K562 (cell line): ENCODE data around the gene CAMK2G. TPM values are rescaled to one million over a fixed set of nuclear protein-coding genes. Genes with fewer than 3 reads are reported as not detected.

Experiments
- BRD9 ChIP-seq: fragments of 450-650 bp; IDR thresholded peaks from 2 replicates; pipeline ENCODE4 v1.6.1; 2018; ENCODE audit warnings: low read depth; ENCODE audit not compliant: partially characterized antibody
- DPF2 ChIP-seq: fragments of 450-650 bp; IDR thresholded peaks from 2 replicates; pipeline ENCODE4 v1.6.1; 2016
- JUND ChIP-seq, 2 experiments: IDR thresholded peaks; 2 replicates in 1 of 2; 3 replicates in 1 of 2; pipeline ENCODE4 v1.6.1; 2011; ENCODE audit warnings: borderline replicate concordance in 2 of 2, low read depth in 2 of 2, low read length in 2 of 2, improper control_type of control experiment in 1 of 2, missing biosample characterization in 1 of 2, missing genetic modification characterization in 1 of 2, missing genetic modification reagents in 1 of 2
- PTBP1 ChIP-seq: fragments of 200-400 bp; formaldehyde crosslinking; IDR thresholded peaks from 2 replicates; pipeline ENCODE4 v1.6.1; 2017; ENCODE audit warnings: low read depth, low read length
- SMARCE1 ChIP-seq: fragments of 450-650 bp; IDR thresholded peaks from 2 replicates; pipeline ENCODE4 v1.7.1; 2016; ENCODE audit warnings: mild to moderate bottlenecking
- U2AF2 ChIP-seq: fragments of 200-400 bp; formaldehyde crosslinking; optimal IDR thresholded peaks from 2 replicates; pipeline ENCODE3; 2017; ENCODE audit warnings: low read depth, mild to moderate bottlenecking, low read length
- ZNF668 ChIP-seq: fragments of 250-450 bp; sonication (Bioruptor Pico); IDR thresholded peaks from 2 replicates; pipeline ENCODE4 v1.8.0; 2022; ENCODE audit warnings: mild to moderate bottlenecking, inconsistent platforms
- polyA plus RNA-seq, 8 experiments: library from polyadenylated mRNA; depleted of rRNA in 4 of 8; stranded (reverse) in 5 of 8; unstranded in 3 of 8; fragments of >200 nt; fragmentation: Nextera tagmentation in 2 of 8; fragmentation: Illumina TruSeq in 1 of 8; extraction: Ambion mirVana in 2 of 8; extraction: Trizol in 1 of 8; gene quantifications; 2 replicates each; pipeline versions ENCODE4 v1.2.1 to v1.2.3, GENCODE V29; 2011 to 2014; ENCODE audit warnings: inconsistent platforms in 1 of 8, missing spikeins in 1 of 8
- total RNA-seq, 7 experiments: library from RNA; depleted of rRNA in 6 of 7; stranded (reverse); fragments of >200 nt in 6 of 7; fragmentation: Illumina TruSeq in 2 of 7; extraction: Trizol in 2 of 7; gene quantifications; 2 replicates each; pipeline versions ENCODE4 v1.2.1 to v1.2.3, GENCODE V29; 2011 to 2021; ENCODE audit warnings: low replicate concordance in 1 of 7
- TF ChIP-seq, protein P1 (sequence below): sonication (generic); formaldehyde crosslinking; IDR thresholded peaks from 2 replicates; pipeline ENCODE4 v1.8.1; 2023; ENCODE audit warnings: mild to moderate bottlenecking, missing genetic modification reagents
- TF ChIP-seq, protein P2 (sequence below): fragments of 450-650 bp; formaldehyde crosslinking; IDR thresholded peaks from 2 replicates; pipeline ENCODE4 v1.4.0; 2020; ENCODE audit warnings: mild to moderate bottlenecking, moderate library complexity
- TF ChIP-seq, protein P3 (sequence below): fragments of 250-450 bp; sonication (Bioruptor Pico); IDR thresholded peaks from 2 replicates; pipeline ENCODE4 v1.4.0; 2020; ENCODE audit warnings: borderline replicate concordance
- TF ChIP-seq, protein P4 (sequence below): fragments of 250-450 bp; sonication (Bioruptor Pico); IDR thresholded peaks from 2 replicates; pipeline ENCODE4 v1.8.0; 2022; ENCODE audit warnings: moderate library complexity, mild to moderate bottlenecking, inconsistent platforms
- TF ChIP-seq, protein P5 (sequence below): fragments of 450-650 bp; formaldehyde crosslinking; conservative IDR thresholded peaks from 2 replicates; pipeline ENCODE4 v1.4.0; 2022; ENCODE audit warnings: mild to moderate bottlenecking, missing genetic modification characterization

Gene CAMK2G
- total and polyA plus RNA-seq, 9 of the 15 experiments (the other 6 are each of a cell fraction or from before 2014, with no cell fraction given): 9.0 to 37.9 (median 32.6) TPM

DNA sequence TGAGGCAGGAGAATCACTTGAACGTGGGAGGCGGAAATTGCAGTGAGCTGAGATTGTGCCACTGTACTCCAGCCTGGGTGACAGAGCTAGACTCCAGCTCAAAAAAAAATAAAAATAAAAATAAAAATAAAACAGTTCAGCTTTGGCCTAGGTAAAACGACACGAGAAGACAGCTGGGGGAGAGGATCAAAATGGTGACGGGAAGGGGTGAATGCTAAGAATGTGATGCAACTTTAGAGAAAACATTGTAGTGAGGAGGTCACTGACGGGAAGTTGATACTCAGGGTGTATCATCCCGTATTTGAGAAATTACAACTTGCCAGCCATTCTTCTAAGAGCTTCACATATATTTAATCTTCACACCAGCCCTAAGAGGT is 64.0 kb downstream of the CAMK2G start (continued):
- TF ChIP-seq SMARCE1: no peak
- TF ChIP-seq DPF2: 0 out of 2 replicates have a peak, but pooled peaks have one; percentile 29
- TF ChIP-seq, protein P1, sequence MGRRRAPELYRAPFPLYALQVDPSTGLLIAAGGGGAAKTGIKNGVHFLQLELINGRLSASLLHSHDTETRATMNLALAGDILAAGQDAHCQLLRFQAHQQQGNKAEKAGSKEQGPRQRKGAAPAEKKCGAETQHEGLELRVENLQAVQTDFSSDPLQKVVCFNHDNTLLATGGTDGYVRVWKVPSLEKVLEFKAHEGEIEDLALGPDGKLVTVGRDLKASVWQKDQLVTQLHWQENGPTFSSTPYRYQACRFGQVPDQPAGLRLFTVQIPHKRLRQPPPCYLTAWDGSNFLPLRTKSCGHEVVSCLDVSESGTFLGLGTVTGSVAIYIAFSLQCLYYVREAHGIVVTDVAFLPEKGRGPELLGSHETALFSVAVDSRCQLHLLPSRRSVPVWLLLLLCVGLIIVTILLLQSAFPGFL (CRISPR knock-in tag): no peak
- no peak for TF ChIP-seq ZNF668 (CRISPR knock-in tag)
- TF ChIP-seq PTBP1: no peak
- TF ChIP-seq, protein P2, sequence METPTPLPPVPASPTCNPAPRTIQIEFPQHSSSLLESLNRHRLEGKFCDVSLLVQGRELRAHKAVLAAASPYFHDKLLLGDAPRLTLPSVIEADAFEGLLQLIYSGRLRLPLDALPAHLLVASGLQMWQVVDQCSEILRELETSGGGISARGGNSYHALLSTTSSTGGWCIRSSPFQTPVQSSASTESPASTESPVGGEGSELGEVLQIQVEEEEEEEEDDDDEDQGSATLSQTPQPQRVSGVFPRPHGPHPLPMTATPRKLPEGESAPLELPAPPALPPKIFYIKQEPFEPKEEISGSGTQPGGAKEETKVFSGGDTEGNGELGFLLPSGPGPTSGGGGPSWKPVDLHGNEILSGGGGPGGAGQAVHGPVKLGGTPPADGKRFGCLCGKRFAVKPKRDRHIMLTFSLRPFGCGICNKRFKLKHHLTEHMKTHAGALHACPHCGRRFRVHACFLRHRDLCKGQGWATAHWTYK (CRISPR knock-in tag): no peak
- TF ChIP-seq JUND (IDR thresholded peaks at IDR 0.05; ENCODE audit: borderline replicate concordance, low read depth, low read length): no peak
- no peak for TF ChIP-seq JUND (tag; IDR thresholded peaks at IDR 0.05; ENCODE audit: borderline replicate concordance, low read depth, low read length)
- TF ChIP-seq, protein P3, sequence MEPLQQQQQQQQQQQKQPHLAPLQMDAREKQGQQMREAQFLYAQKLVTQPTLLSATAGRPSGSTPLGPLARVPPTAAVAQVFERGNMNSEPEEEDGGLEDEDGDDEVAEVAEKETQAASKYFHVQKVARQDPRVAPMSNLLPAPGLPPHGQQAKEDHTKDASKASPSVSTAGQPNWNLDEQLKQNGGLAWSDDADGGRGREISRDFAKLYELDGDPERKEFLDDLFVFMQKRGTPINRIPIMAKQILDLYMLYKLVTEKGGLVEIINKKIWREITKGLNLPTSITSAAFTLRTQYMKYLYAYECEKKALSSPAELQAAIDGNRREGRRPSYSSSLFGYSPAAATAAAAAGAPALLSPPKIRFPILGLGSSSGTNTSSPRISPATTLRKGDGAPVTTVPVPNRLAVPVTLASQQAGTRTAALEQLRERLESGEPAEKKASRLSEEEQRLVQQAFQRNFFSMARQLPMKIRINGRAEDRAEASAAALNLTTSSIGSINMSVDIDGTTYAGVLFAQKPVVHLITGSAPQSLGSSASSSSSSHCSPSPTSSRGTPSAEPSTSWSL (CRISPR knock-in tag): no peak
- no peak for TF ChIP-seq U2AF2
- TF ChIP-seq BRD9: peak; percentile 43
- TF ChIP-seq, protein P4, sequence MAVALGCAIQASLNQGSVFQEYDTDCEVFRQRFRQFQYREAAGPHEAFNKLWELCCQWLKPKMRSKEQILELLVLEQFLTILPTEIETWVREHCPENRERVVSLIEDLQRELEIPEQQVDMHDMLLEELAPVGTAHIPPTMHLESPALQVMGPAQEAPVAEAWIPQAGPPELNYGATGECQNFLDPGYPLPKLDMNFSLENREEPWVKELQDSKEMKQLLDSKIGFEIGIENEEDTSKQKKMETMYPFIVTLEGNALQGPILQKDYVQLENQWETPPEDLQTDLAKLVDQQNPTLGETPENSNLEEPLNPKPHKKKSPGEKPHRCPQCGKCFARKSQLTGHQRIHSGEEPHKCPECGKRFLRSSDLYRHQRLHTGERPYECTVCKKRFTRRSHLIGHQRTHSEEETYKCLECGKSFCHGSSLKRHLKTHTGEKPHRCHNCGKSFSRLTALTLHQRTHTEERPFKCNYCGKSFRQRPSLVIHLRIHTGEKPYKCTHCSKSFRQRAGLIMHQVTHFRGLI (CRISPR knock-in tag): peak; percentile 54; the same call in 1 of the 2 replicates
- TF ChIP-seq, protein P5, sequence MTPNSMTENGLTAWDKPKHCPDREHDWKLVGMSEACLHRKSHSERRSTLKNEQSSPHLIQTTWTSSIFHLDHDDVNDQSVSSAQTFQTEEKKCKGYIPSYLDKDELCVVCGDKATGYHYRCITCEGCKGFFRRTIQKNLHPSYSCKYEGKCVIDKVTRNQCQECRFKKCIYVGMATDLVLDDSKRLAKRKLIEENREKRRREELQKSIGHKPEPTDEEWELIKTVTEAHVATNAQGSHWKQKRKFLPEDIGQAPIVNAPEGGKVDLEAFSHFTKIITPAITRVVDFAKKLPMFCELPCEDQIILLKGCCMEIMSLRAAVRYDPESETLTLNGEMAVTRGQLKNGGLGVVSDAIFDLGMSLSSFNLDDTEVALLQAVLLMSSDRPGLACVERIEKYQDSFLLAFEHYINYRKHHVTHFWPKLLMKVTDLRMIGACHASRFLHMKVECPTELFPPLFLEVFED (CRISPR knock-in tag): peak; percentile 81
- TF ChIP-seq, all 486 proteins: peak for 27
